A549 (cell line): Measurements from ENCODE around the gene GLP2R. TPM values are rescaled to one million over a fixed set of nuclear protein-coding genes. Genes with fewer than 3 reads are reported as not detected.

ENCODE experiments used
- BHLHE40 ChIP-seq: IDR thresholded peaks from 2 replicates; pipeline ENCODE4 v1.6.1; 2012; ENCODE audit warnings: low read depth, low read length, inconsistent platforms
- CBX2 ChIP-seq: fragments of 200-600 bp; sonication (generic); IDR thresholded peaks from 2 replicates; pipeline ENCODE4 v1.6.1; 2016; ENCODE audit warnings: low read depth, mild to moderate bottlenecking, borderline replicate concordance
- CBX8 ChIP-seq: fragments of 200-600 bp; sonication (generic); IDR thresholded peaks from 2 replicates; pipeline ENCODE4 v1.6.1; 2016
- CHD2 ChIP-seq: fragments of 150-350 bp; IDR thresholded peaks from 2 replicates; pipeline ENCODE4 v1.6.1; 2014; ENCODE audit warnings: low read length; ENCODE audit not compliant: partially characterized antibody
- CHD4 ChIP-seq: fragments of 200-600 bp; sonication (generic); IDR thresholded peaks from 2 replicates; pipeline ENCODE4 v1.6.1; 2016; ENCODE audit warnings: antibody characterized with exemption, mild to moderate bottlenecking, borderline replicate concordance
- EHF ChIP-seq: fragments of 250-450 bp; sonication (Bioruptor Pico); IDR thresholded peaks from 2 replicates; pipeline ENCODE4 v1.5.0; 2020; ENCODE audit warnings: mild to moderate bottlenecking
- EP300 ChIP-seq, 2 experiments: fragments of >200 bp; sonication (Bioruptor Twin); formaldehyde crosslinking; IDR thresholded peaks; 2 replicates in 1 of 2; 3 replicates in 1 of 2; pipeline ENCODE4 v1.6.1; 2016 to 2017
- ESRRA ChIP-seq: fragments of 150-350 bp; IDR thresholded peaks from 2 replicates; pipeline ENCODE4 v1.6.1; 2014; ENCODE audit warnings: mild to moderate bottlenecking, low read length, borderline replicate concordance
- HDAC2 ChIP-seq: fragments of 200-600 bp; sonication (generic); IDR thresholded peaks from 2 replicates; pipeline ENCODE4 v1.6.1; 2016
- HOXB13 ChIP-seq: fragments of 250-450 bp; sonication (Bioruptor Pico); IDR thresholded peaks from 2 replicates; pipeline ENCODE4 v1.5.0; 2020; ENCODE audit warnings: low read depth, mild to moderate bottlenecking, moderate library complexity
- KDM5A ChIP-seq: fragments of 200-600 bp; sonication (generic); IDR thresholded peaks from 2 replicates; pipeline ENCODE4 v1.6.1; 2016; ENCODE audit warnings: antibody characterized with exemption, mild to moderate bottlenecking
- MAZ ChIP-seq: fragments of 150-350 bp; IDR thresholded peaks from 2 replicates; pipeline ENCODE4 v1.6.1; 2014; ENCODE audit warnings: antibody characterized with exemption, low read depth, low read length, borderline replicate concordance
- NFE2L2 ChIP-seq: fragments of 150-350 bp; conservative IDR thresholded peaks from 2 replicates; pipeline ENCODE4 v1.6.1; 2014; ENCODE audit warnings: low read length
- NR3C1 ChIP-seq: fragments of >200 bp; sonication (Bioruptor Twin); formaldehyde crosslinking; IDR thresholded peaks from 3 replicates; pipeline ENCODE4 v1.6.1; 2017
- PHF8 ChIP-seq: fragments of 200-600 bp; sonication (generic); IDR thresholded peaks from 2 replicates; pipeline ENCODE4 v1.6.1; 2016; ENCODE audit warnings: low read depth, mild to moderate bottlenecking, antibody characterized with exemption, moderate library complexity, borderline replicate concordance
- POLR2AphosphoS2 ChIP-seq: conservative IDR thresholded peaks from 2 replicates; pipeline ENCODE4 v1.6.1; 2012; ENCODE audit warnings: low read length, improper control_type of control experiment, inconsistent platforms
- RCOR1 ChIP-seq: fragments of 150-350 bp; IDR thresholded peaks from 2 replicates; pipeline ENCODE4 v1.6.1; 2014; ENCODE audit warnings: antibody characterized with exemption, low read length, low read depth
- SMC3 ChIP-seq: fragments of >200 bp; sonication (Bioruptor Twin); formaldehyde crosslinking; IDR thresholded peaks from 3 replicates; pipeline ENCODE4 v1.6.1; 2018; ENCODE audit warnings: inconsistent platforms
- ZFP36 ChIP-seq: fragments of 450-650 bp; IDR thresholded peaks from 2 replicates; pipeline ENCODE4 v1.6.1; 2014; ENCODE audit warnings: borderline replicate concordance; ENCODE audit not compliant: partially characterized antibody
- polyA plus RNA-seq, 4 experiments: library from polyadenylated mRNA; depleted of rRNA in 3 of 4; stranded (reverse); fragments of >200 nt; fragmentation: RNase III in 1 of 4; extraction: RNeasy Plus Mini Kit Qiagen cat#74134 plus additional on column Dnase treatment in 1 of 4; gene quantifications; 2 replicates in 3 of 4; 3 replicates in 1 of 4; pipeline ENCODE4 v1.2.3, GENCODE V29; 2011 to 2017
- TF ChIP-seq, protein P1 (sequence below): fragments of 150-350 bp; IDR thresholded peaks from 2 replicates; pipeline ENCODE4 v1.6.1; 2014; ENCODE audit warnings: low read depth, mild to moderate bottlenecking, low read length
- TF ChIP-seq, protein P2 (sequence below): fragments of 250-450 bp; sonication (Bioruptor Pico); IDR thresholded peaks from 2 replicates; pipeline ENCODE4 v1.5.0; 2021; ENCODE audit warnings: mild to moderate bottlenecking, moderate library complexity, borderline replicate concordance
- TF ChIP-seq, protein P3 (sequence below): fragments of 450-650 bp; IDR thresholded peaks from 2 replicates; pipeline ENCODE4 v1.6.1; 2014; ENCODE audit warnings: antibody characterized with exemption
- TF ChIP-seq, protein P4 (sequence below): IDR thresholded peaks from 2 replicates; pipeline ENCODE4 v1.6.1; 2012
- TF ChIP-seq, protein P5 (sequence below): fragments of 200-600 bp; sonication (generic); IDR thresholded peaks from 2 replicates; pipeline ENCODE4 v1.6.1; 2016; ENCODE audit warnings: antibody characterized with exemption, mild to moderate bottlenecking, moderate library complexity

The GLP2R gene
- polyA plus RNA-seq, 2 of the 4 experiments (the other 2 are of a cell fraction): 27.9 to 48.7 TPM

DNA sequence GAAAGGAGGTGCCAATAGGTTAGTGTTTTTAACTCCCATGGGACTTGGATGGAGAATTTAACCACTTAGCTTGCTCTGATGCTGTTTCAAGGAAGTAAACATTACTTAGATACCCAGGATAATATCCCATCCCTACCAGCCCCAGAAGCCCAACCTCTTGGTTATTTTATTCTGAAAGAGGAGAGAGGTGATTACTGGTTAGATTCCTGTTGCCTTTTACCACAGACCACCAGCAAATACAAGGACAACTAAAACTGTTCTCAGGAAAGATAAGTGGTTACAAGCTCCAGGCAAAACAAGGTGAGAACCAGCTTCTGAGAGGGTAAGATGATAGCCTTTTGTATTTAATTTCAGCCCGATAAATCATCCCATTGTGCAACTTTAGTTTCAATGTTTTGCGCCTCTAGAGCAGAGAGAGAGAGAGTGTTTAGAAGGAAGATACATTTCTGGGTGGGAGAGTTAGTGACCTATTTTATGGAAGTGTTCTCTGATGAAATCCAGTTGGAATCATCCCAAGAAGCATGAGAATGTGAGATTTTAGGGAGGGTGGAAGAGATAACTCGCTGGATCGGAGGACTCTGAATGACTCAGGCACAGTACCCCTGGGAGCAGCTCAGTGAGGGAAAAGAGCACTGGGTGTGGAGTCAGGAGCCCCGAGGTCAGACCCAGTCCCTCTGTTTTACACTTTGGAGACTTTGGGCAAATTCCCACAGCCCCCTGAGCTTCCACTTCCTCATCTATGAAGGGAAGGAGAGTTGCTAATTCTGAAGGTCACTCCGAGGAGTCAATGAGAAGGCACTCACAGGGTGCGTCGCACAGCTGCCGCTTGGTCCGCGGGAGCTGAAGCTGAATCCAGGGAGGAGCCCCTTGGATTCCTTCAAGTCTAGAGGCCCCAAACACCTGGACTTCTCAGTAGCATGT lies 12.1 kb downstream of the GLP2R start (continued):
- TF ChIP-seq, protein P1, sequence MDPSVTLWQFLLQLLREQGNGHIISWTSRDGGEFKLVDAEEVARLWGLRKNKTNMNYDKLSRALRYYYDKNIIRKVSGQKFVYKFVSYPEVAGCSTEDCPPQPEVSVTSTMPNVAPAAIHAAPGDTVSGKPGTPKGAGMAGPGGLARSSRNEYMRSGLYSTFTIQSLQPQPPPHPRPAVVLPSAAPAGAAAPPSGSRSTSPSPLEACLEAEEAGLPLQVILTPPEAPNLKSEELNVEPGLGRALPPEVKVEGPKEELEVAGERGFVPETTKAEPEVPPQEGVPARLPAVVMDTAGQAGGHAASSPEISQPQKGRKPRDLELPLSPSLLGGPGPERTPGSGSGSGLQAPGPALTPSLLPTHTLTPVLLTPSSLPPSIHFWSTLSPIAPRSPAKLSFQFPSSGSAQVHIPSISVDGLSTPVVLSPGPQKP: no peak
- TF ChIP-seq EHF: peak; percentile 62; the same call in 1 of the 2 replicates
- TF ChIP-seq, protein P2, sequence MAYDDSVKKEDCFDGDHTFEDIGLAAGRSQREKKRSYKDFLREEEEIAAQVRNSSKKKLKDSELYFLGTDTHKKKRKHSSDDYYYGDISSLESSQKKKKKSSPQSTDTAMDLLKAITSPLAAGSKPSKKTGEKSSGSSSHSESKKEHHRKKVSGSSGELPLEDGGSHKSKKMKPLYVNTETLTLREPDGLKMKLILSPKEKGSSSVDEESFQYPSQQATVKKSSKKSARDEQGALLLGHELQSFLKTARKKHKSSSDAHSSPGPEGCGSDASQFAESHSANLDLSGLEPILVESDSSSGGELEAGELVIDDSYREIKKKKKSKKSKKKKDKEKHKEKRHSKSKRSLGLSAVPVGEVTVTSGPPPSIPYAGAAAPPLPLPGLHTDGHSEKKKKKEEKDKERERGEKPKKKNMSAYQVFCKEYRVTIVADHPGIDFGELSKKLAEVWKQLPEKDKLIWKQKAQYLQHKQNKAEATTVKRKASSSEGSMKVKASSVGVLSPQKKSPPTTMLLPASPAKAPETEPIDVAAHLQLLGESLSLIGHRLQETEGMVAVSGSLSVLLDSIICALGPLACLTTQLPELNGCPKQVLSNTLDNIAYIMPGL (CRISPR knock-in tag): no peak; the same call in 1 of the 2 replicates
- peak; percentile 85 for TF ChIP-seq ESRRA
- TF ChIP-seq CHD4: no peak
- TF ChIP-seq CBX2: no peak
- no peak for TF ChIP-seq RCOR1
- peak; percentile 62; the same call in 2 of the 3 replicates for TF ChIP-seq SMC3
- TF ChIP-seq CHD2: no peak
- TF ChIP-seq, protein P3, sequence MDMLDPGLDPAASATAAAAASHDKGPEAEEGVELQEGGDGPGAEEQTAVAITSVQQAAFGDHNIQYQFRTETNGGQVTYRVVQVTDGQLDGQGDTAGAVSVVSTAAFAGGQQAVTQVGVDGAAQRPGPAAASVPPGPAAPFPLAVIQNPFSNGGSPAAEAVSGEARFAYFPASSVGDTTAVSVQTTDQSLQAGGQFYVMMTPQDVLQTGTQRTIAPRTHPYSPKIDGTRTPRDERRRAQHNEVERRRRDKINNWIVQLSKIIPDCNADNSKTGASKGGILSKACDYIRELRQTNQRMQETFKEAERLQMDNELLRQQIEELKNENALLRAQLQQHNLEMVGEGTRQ: no peak
- TF ChIP-seq POLR2AphosphoS2: no peak
- TF ChIP-seq HDAC2: no peak
- TF ChIP-seq, protein P4, sequence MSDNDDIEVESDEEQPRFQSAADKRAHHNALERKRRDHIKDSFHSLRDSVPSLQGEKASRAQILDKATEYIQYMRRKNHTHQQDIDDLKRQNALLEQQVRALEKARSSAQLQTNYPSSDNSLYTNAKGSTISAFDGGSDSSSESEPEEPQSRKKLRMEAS: peak; percentile 86
- no peak for TF ChIP-seq KDM5A
- peak; percentile 49 for TF ChIP-seq ZFP36
- no peak for TF ChIP-seq PHF8
- TF ChIP-seq CBX8: no peak
- TF ChIP-seq BHLHE40: no peak
- peak; percentile 28; the same call in 1 of the 2 replicates for TF ChIP-seq HOXB13 (CRISPR knock-in tag)
- TF ChIP-seq MAZ: no peak
- TF ChIP-seq, protein P5, sequence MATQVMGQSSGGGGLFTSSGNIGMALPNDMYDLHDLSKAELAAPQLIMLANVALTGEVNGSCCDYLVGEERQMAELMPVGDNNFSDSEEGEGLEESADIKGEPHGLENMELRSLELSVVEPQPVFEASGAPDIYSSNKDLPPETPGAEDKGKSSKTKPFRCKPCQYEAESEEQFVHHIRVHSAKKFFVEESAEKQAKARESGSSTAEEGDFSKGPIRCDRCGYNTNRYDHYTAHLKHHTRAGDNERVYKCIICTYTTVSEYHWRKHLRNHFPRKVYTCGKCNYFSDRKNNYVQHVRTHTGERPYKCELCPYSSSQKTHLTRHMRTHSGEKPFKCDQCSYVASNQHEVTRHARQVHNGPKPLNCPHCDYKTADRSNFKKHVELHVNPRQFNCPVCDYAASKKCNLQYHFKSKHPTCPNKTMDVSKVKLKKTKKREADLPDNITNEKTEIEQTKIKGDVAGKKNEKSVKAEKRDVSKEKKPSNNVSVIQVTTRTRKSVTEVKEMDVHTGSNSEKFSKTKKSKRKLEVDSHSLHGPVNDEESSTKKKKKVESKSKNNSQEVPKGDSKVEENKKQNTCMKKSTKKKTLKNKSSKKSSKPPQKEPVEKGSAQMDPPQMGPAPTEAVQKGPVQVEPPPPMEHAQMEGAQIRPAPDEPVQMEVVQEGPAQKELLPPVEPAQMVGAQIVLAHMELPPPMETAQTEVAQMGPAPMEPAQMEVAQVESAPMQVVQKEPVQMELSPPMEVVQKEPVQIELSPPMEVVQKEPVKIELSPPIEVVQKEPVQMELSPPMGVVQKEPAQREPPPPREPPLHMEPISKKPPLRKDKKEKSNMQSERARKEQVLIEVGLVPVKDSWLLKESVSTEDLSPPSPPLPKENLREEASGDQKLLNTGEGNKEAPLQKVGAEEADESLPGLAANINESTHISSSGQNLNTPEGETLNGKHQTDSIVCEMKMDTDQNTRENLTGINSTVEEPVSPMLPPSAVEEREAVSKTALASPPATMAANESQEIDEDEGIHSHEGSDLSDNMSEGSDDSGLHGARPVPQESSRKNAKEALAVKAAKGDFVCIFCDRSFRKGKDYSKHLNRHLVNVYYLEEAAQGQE: no peak
- TF ChIP-seq NR3C1: no peak
- TF ChIP-seq NFE2L2: peak; percentile 27
- TF ChIP-seq EP300 (IDR thresholded peaks at IDR 0.05): peak; percentile 99
- TF ChIP-seq, all 56 proteins: peak for 26
